Measurements from ENCODE around the gene MTX1. TPM values are rescaled to one million over a fixed set of nuclear protein-coding genes. Genes with fewer than 3 reads are reported as not detected.

MTX1 gene
- 40.7 and 50.7 TPM in 2 replicates for total RNA-seq

DNA sequence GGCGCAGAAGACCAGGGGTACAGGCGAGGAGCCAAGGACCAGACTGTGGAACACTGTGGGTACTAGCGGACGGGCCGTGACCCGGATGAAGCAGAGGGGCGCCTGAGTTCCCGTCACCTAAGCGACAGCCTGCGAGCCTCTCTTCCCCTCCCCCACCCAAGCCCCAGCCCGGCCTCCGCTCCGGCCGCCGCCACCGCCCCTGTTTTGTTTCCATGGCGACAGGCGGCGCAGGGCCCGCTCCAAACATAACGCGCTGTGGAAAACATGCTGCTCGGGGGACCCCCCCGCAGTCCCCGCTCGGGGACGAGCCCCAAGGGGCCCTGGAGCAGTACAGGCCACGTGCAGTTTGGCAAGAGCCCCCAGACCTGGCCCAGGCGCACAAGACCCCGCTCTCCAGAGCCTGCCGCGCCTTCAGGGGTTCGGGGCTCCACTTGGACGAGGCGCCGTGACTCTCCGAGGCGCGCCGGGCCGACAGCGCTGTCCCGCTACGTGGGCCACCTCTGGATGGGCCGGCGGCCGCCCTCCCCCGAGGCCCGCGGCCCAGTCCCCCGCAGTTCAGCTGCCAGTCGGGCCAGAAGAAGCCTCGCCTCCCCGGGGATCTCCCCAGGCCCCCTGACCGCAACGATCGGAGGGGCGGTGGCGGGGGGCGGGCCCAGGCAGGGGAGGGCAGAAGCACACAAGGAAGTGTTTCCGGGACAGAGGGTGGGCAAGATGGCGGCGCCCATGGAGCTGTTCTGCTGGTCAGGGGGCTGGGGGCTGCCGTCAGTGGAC is at the start of gene MTX1:
TSS of gene MTX1 (plus strand) at position 155 of the 771 bp plus-strand sequence. CDS start at position 265, 110 bp downstream.

DNA sequence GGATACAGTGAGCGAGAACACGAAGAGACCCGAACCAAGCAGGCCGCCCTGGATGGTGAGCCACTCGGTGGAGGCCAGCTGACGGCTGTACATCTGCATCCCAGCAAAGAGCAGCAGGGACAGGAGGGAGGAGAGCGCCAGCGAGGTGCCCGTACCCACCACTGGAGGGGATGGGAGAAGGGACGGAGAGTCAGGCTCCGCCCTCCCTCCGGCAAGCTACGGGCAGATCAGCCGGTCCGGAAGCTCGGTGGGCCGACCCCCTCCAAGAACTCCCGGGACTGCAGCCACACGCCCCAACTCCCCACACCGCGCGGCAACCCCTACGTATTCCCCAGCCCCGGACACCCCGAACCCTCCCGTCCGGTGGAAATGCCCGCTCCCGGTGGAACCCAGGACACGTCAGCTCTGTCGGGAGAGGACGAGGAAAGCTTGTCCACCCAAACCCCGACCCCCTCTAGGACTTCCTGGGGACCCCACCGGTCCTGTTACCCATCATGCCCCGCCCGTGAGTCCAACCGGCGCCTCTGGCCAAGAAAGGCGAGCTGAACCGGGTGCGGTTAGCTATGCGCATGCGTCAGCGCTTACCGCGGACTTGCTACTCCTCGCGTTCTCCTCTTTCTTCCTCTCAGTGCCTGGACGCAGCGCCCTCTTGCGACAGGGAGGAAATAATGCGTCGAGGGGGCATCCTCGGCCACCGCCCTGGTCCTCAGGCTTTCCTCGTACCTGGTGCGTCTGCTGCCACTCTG is 35.6 kb upstream of the MTX1 start, which contains the start of gene KRTCAP2:
TSS of gene KRTCAP2 (minus strand) at position 573 of the 746 bp plus-strand sequence. CDS start at position 493, 80 bp downstream.

DNA sequence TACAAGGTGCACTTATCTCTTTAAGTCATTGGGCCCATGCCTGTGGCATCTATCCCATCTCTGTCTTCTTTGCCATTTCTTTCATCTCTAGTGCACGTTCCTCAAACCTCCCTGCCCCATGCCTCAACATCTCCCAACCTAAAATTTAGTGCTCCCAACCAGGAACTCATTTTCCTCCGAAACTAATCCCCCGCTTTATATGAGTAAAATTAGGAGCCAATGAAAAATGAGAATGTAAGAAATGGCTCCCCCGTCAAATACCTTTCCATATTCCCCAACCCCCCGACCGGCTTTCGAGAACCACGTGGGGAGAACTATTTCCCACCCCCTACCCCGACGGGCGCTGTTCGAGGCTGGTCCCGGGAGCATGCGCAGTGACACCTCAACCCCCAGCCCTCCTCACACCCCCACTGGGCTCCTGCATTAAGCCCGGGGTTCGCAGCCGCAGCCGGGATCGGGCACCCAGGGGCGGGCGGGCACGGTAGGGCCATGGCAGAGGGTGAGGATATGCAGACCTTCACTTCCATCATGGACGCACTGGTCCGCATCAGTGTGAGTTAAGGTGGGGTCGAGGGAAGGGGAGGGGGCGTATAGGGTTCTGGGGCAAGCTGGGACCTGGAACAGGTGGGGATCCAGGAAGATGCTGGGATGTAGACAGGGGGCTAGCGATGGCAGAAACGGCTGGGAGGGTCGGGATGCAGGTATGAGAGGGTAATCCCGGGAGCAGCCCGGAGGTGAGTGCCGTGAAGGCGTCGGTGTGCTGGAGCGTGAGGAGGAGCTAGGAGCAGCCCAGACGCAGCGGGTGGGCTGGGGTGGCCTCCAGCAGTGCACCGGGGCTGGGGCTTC is 34.8 kb upstream of the MTX1 start, which contains the start of gene TRIM46:
TSS of gene TRIM46 (plus strand) at position 372 of the 846 bp plus-strand sequence. CDS start at position 490, 118 bp downstream.

DNA sequence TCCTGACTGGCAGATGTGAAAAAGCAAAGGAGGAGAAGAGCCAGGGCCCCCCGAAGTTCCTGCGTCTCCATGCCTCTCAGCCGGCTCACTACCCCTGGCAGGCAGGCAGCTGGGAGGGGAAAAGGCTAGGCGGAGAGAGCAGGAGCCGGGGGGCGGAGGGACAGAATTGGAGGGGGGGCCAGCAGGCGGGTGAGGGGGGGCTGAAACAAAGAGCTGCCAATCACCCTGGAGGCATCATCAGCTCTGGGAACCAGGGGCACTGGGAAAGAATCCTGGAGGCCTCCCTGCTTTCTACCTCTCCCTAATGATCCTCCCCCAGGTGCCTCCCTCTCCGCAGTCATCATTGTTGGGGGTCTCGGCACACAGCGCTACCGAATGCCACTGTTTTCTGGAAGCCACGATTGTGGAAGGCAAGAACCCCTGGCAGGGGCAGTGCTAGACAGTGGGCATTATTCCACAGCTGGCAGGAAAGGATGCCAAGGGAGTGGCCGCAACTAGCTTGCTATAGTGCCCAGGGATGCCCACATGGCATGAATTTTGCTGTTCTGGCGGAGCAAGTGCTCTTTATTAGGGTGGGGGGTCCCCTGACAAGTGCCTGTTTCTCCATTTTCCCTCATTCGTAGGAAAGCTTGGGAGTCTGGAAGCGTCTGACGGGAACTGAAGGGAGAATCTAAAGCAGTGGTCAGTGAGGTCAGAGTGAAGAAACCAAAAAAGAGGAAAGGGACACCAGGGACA is 522 bp upstream of the MTX1 start, which contains the start of gene THBS3:
TSS of gene THBS3 (minus strand) at position 92 of the 735 bp plus-strand sequence. CDS start at position 71, 21 bp downstream.

DNA sequence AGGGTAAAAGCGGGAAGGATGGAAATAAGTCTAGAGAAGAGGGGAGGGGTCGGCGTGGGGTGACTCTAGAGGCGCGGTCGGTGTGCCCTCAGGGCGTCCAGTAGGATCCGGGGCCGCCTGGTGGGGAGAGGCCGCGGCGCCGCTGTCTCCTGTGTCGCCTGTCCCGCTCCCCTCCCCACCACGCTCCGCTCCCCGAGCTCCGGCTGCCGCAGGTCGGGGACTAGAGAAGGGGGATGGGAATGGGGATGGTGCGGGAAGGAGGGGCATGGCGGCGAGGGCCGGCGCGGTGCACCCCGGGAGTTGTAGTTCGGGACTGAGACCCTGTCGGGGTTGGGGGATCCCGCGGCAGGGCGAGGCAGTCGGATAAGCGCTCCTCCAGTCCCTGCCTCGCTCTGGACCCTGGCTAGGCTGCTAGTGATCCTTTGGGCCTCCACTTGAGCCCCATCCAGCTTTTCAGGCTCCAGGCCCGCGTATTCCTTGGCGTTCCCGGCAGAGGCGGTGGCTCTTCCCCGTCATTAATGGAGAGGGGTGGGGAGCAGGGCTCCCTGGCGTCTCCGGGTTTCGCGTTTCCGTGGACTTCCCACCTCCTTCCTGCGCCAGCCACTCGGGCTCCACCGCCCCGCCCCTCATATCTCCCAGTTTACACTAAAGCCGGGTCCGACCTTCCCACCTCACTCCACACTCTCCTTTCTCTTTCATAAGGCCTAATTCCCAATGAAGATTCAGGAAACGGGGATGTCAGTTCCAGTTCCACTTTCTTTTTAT is 46.9 kb downstream of the MTX1 start, which contains the start of gene ENTREP3:
TSS of gene ENTREP3 (minus strand) at position 241 of the 765 bp plus-strand sequence. CDS start 606 bp downstream, outside the sequence.

GRCh38 chr1:155261852-155262673 is 53.6 kb downstream of the MTX1 start, which contains the start of gene SCAMP3:
SCAMP3 (minus strand) TSS chr1:155262360; CDS start chr1:155262151, 209 bp downstream.

Other genes with a start within 250 kb of the MTX1 start
- gene PYGO2, start 246.9 kb upstream of the MTX1 start, total RNA-seq = 12.5 and 14.7 TPM in 2 replicates
- 177 and 280 TPM in 2 replicates for gene SHC1, start 237.9 kb upstream of the MTX1 start, total RNA-seq
- gene CKS1B, start 234.0 kb upstream of the MTX1 start, total RNA-seq = 72.5 and 86.0 TPM in 2 replicates
- gene FLAD1, start 225.4 kb upstream of the MTX1 start, total RNA-seq = 21.3 and 26.4 TPM in 2 replicates
- not detected in 2 replicates for gene LENEP, start 215.1 kb upstream of the MTX1 start, total RNA-seq
- 11.4 and 14.5 TPM in 2 replicates for gene ZBTB7B, start 205.9 kb upstream of the MTX1 start, total RNA-seq
- gene DCST2, start 174.9 kb upstream of the MTX1 start, total RNA-seq = not detected in 2 replicates
- gene DCST1, start 174.9 kb upstream of the MTX1 start, total RNA-seq = not detected in 2 replicates
- 99.2 and 126 TPM in 2 replicates for gene ADAM15, start 157.4 kb upstream of the MTX1 start, total RNA-seq
- 0.73 and 1.2 TPM in 2 replicates for gene EFNA4, start 145.0 kb upstream of the MTX1 start, total RNA-seq
- 0.39 and 0.73 TPM in 2 replicates for gene EFNA3, start 129.9 kb upstream of the MTX1 start, total RNA-seq
- gene EFNA1, start 80.8 kb upstream of the MTX1 start, total RNA-seq = 0.37 TPM in 1 of 2 replicates, not detected in the other
- 26.8 and 30.1 TPM in 2 replicates for gene SLC50A1, start 72.8 kb upstream of the MTX1 start, total RNA-seq
- gene DPM3, start 68.2 kb upstream of the MTX1 start, total RNA-seq = 23.5 and 54.4 TPM in 2 replicates
- gene KRTCAP2, start 35.4 kb upstream of the MTX1 start, total RNA-seq = 83.9 and 140 TPM in 2 replicates
- 2.9 and 3.3 TPM in 2 replicates for gene TRIM46, start 34.8 kb upstream of the MTX1 start, total RNA-seq
- gene THBS3, start 798 bp upstream of the MTX1 start, total RNA-seq = 9.2 and 14.7 TPM in 2 replicates
- gene ENTREP3, start 46.8 kb downstream of the MTX1 start, total RNA-seq = 9.2 and 10.0 TPM in 2 replicates
- 26.1 and 27.6 TPM in 2 replicates for gene SCAMP3, start 53.7 kb downstream of the MTX1 start, total RNA-seq
- 20.6 and 34.2 TPM in 2 replicates for gene CLK2, start 64.8 kb downstream of the MTX1 start, total RNA-seq
- gene HCN3, start 68.8 kb downstream of the MTX1 start, total RNA-seq = 0.37 and 0.78 TPM in 2 replicates
- gene PKLR, start 92.7 kb downstream of the MTX1 start, total RNA-seq = under 0.01 TPM in 1 of 2 replicates, not detected in the other
- gene FDPS, start 100.2 kb downstream of the MTX1 start, total RNA-seq = 354 and 434 TPM in 2 replicates
- 11.0 and 18.6 TPM in 2 replicates for gene RUSC1, start 112.2 kb downstream of the MTX1 start, total RNA-seq